HG03108 (cell line): ENCODE measurements around the gene CPTP.

ENCODE experiments used
- ATAC-seq: cut with Tn5 transposase; IDR thresholded peaks from one replicate; pipeline ENCODE4 v1.9.1; 2021; ENCODE audit warnings: moderate library complexity; ENCODE audit not compliant: unreplicated experiment

CPTP gene

DNA sequence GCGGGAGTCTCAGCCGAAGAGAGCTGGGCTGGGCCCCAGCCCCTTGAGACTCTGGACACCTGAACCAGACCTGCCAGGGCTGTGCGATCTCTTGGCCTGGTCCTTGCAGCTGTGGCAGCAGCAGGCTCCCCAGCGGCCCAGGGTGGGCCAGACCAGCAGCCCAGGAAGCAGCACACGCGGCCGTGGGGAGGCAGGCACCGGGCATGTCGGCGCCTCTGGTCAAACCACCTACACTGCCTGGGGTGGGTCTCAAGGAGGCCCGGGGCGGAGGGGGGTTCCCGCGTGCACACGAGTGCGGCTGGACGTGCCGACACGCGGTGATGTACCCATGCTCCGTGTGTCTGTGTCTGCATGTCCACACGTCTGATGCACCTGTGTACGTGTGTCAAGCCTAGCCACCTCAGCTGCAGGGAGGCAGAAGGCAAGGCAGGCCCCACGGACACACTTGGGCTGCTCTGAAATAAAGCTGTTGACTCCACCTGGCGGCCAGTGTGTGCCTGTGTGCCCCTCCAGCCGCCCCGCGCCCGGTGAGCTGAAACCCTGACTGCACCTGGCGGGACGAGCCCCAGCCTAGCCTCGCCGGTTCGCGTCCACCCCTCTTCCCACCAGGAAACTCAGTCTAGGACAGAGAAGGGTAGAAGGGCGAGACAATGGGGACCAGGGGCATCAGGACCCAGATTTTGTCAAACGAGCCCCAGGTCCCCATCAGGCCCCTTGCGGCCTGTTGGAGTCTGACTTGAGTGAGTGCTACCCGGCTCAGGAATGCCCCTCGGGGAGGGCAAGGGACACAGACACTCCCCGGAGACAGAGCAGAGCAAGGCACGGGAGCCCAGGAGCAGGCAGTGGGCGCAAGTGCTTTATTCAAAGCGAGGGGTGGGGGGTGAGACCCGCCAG is 32.8 kb upstream of the CPTP start:
- ATAC-seq = no peak

DNA sequence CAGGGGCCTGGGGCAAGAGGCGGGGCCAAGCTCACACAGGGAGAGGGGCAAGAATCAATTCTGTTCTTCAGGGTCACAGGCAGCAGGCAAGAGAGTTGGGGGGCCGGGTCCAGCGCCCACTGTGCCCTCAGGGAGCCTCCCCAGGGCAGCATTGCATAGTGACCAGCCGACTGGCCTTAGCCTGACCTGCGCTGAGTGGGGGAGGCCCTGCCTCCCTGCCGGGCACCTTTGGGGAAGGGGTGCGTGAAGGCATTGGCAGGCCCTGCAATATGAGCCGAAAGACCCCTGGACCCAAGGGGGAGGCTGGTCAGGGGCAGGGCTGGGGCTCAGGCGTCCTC is 32.2 kb upstream of the CPTP start:
- ATAC-seq = no peak

DNA sequence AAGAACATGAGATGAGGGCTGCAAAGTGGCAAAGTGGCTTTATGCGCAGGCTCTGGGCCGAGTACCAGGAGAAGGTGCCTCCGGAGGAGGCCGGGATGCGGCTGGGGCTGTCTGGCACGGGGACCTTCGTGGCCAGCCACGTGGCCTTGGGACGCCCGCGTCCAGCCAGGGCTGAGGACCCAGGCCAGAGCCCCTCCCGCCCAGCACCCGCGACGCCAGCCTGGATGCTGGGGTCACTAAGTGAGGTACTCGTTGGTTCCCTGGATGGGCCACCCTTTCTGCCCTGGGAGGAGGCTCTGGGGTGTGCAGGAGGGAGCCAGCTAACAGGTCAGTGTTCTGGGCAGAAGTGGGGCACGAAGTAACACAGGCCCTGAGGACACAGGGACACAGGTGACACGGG is 31.8 kb upstream of the CPTP start:
- no peak for ATAC-seq

DNA sequence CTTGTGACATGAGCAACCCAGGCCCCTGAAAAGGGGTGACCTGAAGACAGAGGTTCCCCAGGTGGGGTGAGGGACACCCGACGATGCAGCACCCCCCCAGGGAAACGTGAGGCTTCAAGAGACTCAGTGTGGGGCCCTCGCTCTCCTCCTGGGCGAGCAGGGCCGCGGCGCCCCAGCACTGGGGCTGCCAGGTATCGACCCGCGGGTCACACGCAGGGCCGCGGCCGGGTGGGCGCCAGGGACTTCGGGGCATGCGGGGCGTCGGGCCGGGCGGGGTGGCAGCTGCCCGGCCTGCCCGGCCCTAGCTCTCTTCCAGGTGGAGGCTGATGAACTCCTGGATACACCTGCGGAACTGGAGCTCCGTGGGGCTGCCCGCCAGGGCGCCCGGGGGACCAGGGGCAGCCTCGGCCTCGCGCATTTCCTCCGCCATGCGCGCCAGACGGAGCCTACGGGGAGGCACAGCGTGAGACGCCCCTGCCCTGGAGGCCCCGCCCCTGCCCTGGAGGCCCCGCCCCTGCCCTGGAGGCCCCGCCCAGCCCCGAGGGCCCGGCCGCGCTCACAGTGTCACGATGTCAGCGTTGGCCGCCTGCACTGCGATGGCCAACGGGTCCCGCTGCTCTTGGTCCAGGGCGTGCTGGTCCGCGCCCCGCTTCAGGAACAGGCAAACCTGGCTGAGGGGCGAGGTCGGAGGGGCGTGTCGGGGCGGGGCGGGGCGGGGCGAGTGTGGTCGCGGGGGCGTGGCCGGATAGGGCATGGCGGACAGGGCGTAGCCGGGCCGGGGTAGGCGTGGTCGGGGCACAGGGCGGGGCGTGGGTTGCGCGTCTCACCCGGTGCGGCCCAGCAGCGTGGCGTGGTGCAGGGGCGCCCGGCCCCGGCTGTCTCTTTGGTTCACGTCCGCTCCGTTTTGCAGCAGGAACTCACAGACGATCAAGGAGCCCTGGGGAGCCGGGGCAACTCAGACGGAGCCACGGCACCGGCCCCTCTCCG is 31.0 kb upstream of the CPTP start:
- ATAC-seq = no peak

DNA sequence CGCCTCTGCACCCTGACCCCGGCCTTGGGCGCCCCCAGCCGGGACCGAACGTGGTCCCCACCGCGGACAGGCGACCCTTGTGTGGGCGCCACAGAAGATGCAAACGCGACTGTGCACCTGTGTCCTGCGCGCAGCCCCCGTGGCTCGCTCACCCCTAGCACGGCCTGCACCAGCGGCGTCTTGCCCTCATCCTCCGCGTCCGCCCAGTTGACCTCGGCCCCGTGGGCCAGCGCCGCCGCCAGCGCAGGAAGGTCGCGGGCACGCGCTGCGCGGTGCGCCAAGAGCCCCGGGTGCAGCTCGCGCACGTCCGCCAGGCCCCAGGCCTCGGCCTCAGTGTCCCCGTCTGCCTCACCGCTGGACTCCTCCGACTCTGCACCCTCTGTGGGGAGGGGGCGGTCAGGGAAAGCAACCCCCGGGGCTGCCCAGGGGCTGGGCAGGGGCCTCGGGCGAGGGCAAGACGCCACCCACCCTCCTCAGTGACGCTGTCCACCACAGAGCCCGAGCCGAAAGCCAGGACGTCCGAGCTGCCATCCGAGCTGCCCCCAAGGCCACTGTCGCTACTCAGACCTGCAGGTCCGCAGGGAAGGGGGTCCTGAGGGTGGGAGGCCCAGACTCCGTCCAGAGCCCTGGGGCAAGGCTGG is 30.2 kb upstream of the CPTP start:
- ATAC-seq = no peak

DNA sequence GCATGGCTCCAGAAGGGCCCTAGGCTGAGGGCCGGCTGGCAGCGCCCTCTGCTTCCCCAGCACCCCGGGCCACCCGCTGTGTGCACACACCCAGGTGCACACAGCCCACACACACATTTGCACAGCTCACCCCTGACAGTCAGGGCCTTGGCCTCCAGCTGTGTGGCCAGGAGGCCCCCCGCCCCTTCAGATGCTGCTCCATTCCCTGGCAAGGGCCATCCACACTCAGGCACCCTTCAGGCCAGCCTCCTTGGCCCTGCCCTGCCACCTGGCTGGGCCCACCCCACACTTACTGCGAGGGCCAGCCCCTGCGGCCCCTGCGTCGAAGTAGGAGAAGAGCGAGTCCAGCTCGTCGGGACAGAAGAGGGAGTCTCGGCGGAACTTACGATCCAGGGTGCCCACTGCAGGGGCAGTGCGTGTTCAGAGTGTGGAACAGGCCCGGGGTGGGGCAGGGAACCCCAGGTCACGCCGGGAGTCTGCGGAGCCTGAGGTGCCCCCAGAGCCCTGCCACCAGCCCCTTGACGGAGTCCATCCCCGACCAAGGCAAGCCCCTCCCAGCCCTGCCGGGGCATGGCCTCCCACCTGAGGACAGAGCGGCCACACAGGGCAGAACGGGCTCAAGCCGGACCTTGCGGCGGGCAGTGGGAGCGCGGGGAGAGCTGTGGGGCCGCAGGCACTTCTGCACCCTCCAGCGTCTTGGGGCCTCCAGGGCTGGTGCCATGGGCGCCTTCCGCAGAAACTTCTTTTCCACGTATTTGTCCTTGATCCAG is 29.3 kb upstream of the CPTP start:
- ATAC-seq = no peak

DNA sequence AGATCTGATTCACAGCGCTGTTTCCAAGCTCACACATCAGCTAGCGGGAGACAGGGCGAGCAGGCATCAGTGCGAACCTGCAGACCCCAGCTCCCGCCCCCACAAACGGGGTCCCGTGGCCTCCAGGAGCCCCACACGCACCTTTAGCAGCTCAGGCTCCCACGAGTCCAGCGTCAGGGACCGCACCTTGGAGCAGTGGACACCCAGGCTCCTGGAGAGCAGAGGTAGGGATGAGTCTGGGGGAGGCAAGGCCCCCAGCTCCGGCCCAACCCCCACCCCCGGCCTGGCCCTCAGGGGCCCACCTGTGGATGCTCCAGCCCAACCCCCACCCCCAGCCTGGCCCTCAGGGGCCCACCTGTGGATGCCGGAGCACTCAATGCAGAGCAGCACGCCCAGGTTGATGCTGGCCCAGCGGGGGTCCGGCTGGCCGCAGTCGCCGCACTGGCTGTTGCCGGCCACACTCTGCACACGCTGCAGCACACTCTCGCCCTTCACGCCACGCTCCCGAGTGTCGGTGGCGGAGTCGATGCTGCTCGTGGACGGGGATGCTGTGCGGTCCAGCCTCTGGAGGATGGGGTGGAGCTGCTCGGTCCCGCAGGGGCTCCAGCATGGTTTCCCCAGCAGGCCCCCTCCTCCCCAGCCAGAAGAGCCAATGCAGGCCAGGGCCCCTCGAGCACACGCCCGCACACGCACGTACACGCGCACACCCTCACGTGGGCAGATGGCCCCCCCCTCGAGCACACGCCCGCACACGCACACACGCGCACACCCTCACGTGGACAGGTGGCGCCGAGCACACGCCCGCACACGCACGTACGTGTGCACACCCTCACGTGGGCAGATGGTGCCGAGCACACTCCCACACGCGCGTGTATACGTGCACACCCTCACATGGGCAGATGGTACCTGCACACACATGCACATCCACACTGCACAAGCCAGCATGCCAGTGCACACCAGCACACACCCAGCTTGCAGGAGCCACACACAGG is 28.2 kb upstream of the CPTP start:
- no peak for ATAC-seq

DNA sequence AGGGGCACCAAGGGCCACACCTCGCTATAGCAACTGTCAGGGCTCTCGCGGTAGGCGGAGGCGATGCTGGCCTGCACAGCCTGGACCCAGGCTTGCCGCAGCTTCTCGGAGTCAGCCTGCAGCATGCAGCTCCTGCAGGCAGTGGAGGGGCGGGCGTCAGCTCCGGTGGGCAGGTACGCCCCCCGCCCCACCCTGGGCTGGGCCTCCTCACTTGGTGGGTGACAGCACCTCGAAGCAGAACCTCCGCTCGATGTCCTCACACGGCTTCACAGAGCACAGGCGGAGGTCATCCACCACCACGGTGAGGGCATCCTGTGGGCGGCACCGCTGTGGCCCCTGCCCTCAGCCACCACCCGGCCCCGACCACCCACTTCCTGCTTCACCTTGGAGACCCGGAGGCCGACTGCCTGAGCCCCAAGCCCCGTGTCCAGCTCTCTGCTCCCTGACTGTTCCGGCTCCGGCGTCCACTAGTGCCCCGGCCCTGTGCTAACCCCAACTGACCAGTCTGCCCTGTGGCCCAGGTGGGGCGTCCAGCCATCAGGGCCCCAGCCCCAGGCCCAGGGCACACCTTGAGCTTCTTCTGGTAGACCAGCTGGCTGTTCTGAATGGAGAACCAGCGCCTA is 26.7 kb upstream of the CPTP start:
- no peak for ATAC-seq

DNA sequence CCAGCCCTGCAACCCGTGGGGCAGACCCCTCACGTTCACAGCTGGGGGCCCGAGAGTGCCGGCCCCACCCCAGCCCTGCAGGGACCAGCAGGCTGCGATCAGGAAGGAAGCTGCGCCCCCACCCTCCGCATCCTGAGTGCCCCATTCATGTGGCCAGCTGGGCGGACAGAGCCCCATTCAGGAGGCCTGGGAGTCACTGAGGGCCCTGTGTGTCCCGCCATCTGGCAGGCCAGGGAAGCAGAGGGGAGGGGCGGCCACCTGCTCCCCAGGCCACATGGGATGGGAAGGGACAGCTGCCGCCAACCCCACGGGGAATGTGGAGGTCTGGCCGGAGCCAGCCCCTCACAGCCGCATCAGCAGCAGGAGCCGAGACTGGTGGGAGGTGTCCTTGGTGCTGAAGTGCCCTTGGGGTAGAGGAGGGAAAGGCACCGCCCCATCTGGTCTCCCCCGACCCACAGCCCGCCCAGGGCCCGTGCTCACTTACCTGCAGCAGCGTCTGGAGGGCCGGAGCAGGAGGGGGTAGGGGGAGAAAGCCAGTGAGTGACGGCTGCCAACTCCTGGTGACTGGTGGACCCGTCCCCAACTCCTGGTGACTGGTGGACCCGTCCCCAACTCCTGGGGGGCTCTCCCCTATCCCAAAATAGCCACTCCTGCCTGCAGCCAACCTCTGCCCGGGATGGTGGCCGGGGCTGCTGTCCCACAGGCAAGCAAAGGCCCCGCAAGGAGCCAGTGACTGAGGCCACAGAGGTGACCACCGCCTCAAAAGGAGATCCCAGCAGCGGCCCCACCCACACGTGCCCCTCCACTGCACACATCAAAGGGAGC is 25.5 kb upstream of the CPTP start:
- ATAC-seq = no peak

DNA sequence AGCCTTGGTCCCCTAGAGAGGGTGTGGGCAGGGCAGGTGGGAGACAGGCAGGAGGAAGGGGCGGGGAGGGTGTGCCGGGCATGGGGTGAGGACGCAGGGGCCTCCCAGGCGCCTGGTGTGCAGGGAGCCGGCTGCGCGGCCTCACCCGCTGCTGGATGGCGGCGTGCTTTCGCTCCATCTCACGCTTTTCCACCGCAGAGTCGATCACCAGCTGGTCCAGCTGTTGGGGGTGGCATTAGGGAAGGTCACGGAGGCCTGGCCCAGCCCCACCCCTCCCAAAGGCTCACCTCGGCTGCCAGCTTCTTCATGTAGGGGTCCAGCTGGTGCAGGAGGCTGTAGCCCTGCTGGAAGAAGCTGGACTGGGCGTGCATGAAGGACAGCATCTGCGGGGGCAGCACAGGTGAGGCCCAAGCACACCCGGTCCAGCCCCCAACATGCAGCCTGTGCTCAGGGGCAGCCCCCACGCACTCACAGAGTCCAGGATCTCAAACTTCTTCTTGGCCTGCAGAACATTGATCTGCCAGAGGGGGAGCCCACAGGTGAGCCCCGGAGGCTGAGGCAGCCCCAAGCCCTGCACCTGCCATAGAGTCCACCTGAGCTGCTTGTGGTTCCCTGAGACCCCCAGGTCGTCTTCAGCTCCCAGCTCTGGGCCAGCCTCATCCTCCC is 24.8 kb upstream of the CPTP start:
- ATAC-seq = no peak

DNA sequence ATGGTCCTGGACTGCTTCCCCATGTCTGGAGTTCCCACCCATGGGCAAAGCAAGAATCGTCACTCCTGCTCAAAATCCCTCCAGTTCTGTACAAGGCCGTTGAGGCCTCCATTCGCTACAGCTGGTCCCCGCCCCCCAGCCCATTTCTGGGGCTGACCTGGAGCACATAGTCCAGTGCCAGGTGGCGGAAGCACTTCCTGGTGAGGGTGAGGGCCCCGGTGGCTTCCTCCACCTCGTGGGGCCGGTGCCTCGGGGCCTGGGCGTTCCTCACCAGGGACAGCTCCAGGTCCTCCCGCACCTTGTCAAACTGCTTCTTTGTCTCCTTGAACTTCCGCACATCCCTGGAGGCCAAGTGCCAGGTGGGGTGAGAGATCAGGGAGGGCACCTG is 24.3 kb upstream of the CPTP start:
- ATAC-seq = no peak

DNA sequence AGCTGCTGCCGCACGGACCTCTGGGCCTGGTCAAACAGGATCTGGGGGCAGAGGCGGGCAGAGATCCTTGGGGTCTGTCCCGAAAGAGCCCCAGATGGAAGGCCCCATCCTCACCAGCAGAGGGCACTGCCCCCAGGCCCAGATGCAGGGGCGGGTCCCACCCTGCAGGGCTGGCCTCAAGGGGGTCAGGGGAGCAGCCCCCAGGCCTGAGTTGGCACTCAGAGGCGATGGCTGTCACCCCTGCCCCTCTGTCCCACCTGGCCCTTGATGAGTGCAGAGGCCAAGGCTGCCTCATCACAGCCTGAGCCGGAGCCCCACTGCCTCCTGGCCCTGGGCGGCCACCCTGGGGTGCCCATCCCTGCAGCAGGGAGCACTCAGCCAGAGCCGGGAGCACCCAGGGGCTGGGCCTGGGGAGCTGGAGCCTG is 22.6 kb upstream of the CPTP start:
- no peak for ATAC-seq

DNA sequence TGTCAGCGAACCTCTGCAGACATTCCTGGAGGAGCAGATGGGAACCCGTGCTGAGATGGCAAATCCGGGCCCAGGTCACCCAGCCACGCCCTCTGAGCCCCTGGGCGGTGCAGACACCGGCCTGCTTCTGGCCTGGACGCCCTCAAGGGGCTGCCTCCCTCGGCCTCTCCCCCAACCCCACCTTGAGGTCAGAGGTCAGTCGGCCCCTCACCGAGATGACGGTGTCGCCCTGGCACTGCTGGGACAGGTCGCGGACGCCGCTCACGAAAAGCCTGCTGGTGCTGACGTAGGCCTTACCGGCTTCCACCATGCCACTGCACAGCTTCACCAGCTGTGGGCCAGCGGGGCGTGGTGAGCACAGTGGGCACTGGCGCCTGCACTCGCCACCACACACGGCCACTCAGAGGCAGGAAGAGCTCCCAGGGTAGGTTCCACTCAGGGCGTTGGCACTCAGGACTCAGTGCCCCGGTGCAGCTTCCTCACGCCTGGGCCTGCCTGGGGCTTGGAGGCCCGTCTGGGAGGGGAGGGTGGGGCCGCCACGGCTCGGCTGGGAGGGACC is 21.6 kb upstream of the CPTP start:
- no peak for ATAC-seq

DNA sequence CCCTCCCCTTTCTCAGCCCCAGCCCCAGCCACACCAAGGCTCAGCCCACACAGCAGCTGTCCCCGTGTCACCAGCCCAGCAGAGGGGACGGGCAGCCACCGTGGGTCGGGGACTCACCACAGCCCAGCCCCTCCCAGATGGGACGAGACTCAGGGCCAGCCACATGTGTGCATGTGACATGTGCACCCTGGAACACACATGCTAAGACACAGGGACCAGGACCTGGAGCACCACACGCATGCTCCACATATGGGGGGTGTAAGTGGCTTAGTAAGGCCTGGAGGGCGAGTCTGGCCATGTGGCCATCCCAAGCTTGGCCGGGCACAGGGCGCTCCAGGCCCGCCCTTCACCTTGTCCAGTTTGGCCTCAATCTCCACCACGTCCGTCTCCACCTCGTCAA is 20.9 kb upstream of the CPTP start:
- no peak for ATAC-seq

DNA sequence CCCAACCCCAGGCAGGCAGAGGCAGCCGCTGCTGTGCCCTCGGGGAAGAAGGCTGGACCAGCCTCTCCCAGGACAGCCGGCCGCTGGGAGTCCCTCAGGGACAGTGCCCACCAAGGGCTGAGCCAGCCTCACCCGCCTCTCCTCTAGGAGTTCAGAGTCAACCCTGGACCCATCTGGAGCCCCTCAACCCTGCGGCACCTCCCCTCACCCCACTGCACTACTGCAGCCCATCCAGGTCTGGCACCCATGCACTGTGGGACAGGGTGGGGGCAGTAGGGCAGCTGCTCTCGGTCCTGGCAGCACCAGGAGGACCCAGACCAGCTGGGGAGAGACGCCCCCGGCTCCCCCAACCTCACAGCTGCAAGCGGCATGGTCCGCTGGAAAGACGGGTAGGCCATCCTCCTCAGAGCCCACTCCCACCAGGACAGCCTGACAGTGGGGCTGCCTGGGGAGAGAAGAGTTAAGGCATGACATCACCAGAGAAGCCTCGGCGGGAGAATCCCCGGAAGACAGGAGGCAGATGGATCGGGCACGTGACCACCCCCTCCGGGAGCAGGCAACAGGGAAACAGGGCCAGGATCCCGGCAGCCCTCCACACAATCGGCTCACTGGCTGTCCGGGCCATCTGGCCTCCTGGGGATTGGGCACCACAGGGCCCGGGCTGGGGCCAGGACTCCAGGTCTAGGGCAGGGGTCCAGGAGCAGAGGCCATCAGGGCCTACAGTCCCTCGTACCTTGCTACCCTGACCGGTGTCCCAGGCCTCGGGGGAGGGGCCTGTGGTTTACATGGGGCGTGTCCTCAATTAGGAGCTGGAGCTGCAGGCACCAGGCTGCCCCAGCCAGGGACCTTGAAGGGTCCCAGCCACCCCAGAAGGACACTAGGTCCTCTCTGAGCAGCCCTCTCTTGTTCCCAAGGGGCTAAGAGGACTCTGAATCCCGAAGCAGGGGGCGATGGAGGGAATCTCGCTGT is 20.0 kb upstream of the CPTP start:
- ATAC-seq = no peak
